MCF 10A (cell line): Measurements from ENCODE around the gene SNX33. TPM values are rescaled to one million over a fixed set of nuclear protein-coding genes. Genes with fewer than 3 reads are reported as not detected.
"Not testable (repeated sequence)": the region's sequence is repeated elsewhere in the genome, so short reads cannot be mapped to it uniquely, and the experiment has no call there.

ENCODE experiments used
- BruUV-seq: library from RNA; stranded (reverse); fragments of 400-500 nt; replicated peaks from 2 replicates; lab custom pipeline; 2021; lab: Mats Ljungman, UMichigan
- CTCF ChIA-PET: fragments of 300-600 bp; sonication (Branson Sonifier 250); formaldehyde crosslinking; extraction: SDS; loops from one replicate; lab custom pipeline; 2021; ENCODE audit warnings: antibody characterized with exemption, inconsistent platforms; lab: Yijun Ruan, JAX
- POLR2A ChIA-PET: fragments of 300-600, 350-650 bp; sonication (Branson Sonifier 250); formaldehyde crosslinking; extraction: SDS; loops from one replicate; lab custom pipeline; 2020; ENCODE audit warnings: antibody characterized with exemption, inconsistent platforms; lab: Yijun Ruan, JAX
- DNase-seq: peaks from one replicate; pipeline ENCODE4 v3.0.0-alpha.2; 2018; ENCODE audit not compliant: unreplicated experiment
- H3K27ac Mint-ChIP-seq: one replicate; pipeline ENCODE4 v1.8.0; 2022; ENCODE audit warnings: mild to moderate bottlenecking, low read depth, mixed read lengths; ENCODE audit not compliant: unreplicated experiment
- H3K27me3 Mint-ChIP-seq: one replicate; pipeline ENCODE4 v1.8.0; 2022; ENCODE audit warnings: mixed read lengths; ENCODE audit not compliant: insufficient read depth, unreplicated experiment
- H3K36me3 Mint-ChIP-seq: one replicate; pipeline ENCODE4 v1.8.0; 2022; ENCODE audit warnings: mild to moderate bottlenecking, moderate library complexity, mixed read lengths; ENCODE audit not compliant: insufficient read depth, unreplicated experiment
- H3K4me1 Mint-ChIP-seq: one replicate; pipeline ENCODE4 v1.8.0; 2022; ENCODE audit warnings: mixed read lengths; ENCODE audit not compliant: insufficient read depth, unreplicated experiment
- H3K4me3 Mint-ChIP-seq: one replicate; pipeline ENCODE4 v1.8.0; 2022; ENCODE audit warnings: mild to moderate bottlenecking, moderate library complexity, mixed read lengths; ENCODE audit not compliant: unreplicated experiment
- H3K9me3 Mint-ChIP-seq: one replicate; pipeline ENCODE4 v1.8.0; 2022; ENCODE audit warnings: mixed read lengths; ENCODE audit not compliant: unreplicated experiment
- intact Hi-C: fragments of 100-400 bp; cut with micrococcal nuclease; formaldehyde crosslinking; loops from 2 replicates; pipeline ENCODE4 v1.14.1; 2022
- total RNA-seq: library from RNA; stranded (reverse); gene quantifications from 2 replicates; pipeline ENCODE4 v1.2.3, GENCODE V29; 2022
- TF ChIP-seq, protein P1 (sequence below): fragments of 200-600 bp; IDR thresholded peaks from one replicate; pipeline ENCODE4 v1.8.0; 2022; ENCODE audit warnings: antibody characterized with exemption, mild to moderate bottlenecking; ENCODE audit not compliant: unreplicated experiment

Gene SNX33
- total RNA-seq, 1 experiment from 2014 or later = 15.2 TPM

DNA sequence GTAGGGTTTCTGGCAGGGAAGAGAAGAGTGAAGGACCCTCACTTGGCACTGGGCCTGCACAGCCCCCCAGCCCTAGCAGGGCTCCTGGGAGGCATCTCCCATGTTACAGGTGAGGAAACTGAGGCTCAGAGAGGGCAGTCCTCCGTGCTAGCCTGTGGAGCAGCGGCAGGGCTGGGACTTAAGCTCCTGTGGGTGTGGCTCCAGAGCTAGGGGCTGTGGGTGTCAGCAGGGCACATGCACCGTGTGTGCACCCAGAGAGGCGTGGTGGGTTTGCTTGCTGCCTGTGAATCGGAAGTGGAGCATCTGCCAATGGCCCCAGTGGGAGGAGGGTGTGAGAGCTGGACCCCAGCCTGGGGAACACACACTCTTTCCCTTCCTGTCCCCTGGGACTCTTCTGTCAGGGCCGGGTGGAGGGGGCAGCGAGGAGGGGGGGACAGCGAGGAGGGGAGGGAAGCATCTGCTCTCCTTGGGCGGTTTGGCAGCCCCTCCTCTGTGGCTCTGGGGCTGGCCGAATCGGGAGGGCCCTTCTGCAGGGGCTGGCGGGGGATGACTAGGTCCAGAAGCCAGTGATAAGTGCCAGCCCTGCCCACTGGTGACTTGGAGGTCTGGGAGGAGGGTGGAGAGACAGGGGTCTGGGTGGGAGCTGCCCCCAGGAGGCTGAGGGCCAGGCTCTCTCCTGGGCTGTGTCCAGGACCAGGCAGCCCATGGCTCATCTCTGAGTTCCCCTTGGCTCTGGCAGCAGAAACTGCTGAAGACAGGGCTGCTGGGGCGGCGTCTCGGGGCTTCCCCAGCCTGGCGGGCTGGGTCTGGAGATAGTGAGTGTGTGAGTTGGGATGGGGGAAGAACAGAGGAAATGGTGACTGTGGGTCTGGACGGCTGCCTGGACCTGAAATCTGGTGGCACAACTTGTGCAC is 52.5 kb downstream of the SNX33 start:
- CTCF ChIA-PET, H3K27me3 Mint-ChIP-seq, H3K4me3 Mint-ChIP-seq, H3K9me3 Mint-ChIP-seq, intact Hi-C loops, H3K27ac Mint-ChIP-seq, BruUV-seq: not testable (repeated sequence)
- peaks cover 11% of the 10 kb centered on the region for H3K36me3 Mint-ChIP-seq
- peak; percentile 75 for DNase-seq
- POLR2A ChIA-PET = interaction anchor here (0.6 kb wide), 1 partner anchor 22 kb away, joined by 3 read pairs; no protein-coding TSS in a partner anchor
- H3K4me1 Mint-ChIP-seq = peaks cover 43% of the 10 kb centered on the region

DNA sequence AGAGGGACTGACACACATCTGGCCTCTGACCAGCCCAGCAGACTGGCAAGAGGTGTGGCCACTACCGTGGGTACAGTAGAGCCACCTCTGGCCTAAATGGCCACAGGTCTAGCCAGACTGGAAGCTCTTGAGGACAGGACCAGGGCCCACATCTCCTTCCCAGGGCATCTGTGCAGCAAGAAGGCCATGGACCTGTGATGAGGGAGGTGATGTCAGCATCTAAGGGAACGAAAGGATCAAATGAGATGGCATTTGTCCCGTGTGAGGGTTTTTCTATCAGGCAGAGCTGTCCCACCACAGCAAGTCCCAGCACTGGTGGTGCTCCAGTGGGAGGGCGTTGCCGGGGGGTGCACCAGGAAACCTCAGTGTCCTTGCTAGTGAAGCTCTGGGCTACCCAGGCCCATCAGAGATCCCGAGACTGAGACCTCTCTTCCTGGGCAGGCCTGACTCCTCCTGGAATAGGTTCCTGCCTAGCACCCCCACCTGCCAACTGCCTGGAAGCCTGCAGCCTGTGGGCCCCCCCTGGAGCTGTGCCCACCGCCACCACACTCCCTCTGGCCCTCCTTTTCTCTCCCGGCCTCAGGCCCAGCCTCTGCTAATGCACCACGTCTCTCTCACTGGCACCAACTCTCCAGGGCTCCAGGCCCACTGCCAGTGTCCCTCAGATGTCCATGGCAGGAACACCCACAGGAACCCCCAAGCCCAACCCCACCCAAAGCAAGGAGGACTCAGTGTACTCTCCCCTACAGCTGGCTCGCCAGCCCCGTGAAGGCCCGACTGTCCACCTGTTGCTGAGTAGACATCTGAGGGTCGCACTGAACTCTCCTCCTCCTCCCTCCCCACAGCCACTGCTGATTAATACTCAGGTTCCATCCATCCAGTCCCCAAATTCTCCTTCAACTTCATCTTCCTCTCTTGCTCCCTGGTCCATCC is 53.6 kb downstream of the SNX33 start:
- intact Hi-C loops, H3K27me3 Mint-ChIP-seq, H3K4me3 Mint-ChIP-seq, H3K36me3 Mint-ChIP-seq, POLR2A ChIA-PET, H3K27ac Mint-ChIP-seq, DNase-seq, H3K9me3 Mint-ChIP-seq, BruUV-seq, CTCF ChIA-PET: not testable (repeated sequence)
- peaks cover 38% of the 10 kb centered on the region for H3K4me1 Mint-ChIP-seq

DNA sequence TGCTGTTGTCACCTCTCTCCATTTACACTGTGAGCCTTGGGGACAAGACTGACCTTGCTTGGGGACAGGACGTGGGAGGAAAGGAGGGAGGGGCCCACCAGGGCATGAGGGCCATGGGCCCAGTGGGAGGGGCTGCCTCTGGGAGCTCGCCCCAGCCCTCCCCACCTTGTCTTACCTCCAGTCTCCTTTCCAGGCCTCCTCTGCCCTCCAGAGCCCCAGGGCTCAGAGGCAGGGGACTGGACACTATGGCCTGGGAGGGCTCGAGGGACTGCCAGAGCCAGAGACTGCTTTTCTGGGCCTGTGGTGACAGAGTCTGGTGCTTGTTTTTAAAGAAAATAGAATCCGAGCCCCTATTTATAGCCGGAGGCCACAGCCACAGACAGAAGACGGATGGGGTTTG is 54.7 kb downstream of the SNX33 start:
- POLR2A ChIA-PET = no interaction called here
- TF ChIP-seq, protein P1, sequence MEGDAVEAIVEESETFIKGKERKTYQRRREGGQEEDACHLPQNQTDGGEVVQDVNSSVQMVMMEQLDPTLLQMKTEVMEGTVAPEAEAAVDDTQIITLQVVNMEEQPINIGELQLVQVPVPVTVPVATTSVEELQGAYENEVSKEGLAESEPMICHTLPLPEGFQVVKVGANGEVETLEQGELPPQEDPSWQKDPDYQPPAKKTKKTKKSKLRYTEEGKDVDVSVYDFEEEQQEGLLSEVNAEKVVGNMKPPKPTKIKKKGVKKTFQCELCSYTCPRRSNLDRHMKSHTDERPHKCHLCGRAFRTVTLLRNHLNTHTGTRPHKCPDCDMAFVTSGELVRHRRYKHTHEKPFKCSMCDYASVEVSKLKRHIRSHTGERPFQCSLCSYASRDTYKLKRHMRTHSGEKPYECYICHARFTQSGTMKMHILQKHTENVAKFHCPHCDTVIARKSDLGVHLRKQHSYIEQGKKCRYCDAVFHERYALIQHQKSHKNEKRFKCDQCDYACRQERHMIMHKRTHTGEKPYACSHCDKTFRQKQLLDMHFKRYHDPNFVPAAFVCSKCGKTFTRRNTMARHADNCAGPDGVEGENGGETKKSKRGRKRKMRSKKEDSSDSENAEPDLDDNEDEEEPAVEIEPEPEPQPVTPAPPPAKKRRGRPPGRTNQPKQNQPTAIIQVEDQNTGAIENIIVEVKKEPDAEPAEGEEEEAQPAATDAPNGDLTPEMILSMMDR = no peak
- no peaks in the 10 kb centered on the region for H3K9me3 Mint-ChIP-seq

DNA sequence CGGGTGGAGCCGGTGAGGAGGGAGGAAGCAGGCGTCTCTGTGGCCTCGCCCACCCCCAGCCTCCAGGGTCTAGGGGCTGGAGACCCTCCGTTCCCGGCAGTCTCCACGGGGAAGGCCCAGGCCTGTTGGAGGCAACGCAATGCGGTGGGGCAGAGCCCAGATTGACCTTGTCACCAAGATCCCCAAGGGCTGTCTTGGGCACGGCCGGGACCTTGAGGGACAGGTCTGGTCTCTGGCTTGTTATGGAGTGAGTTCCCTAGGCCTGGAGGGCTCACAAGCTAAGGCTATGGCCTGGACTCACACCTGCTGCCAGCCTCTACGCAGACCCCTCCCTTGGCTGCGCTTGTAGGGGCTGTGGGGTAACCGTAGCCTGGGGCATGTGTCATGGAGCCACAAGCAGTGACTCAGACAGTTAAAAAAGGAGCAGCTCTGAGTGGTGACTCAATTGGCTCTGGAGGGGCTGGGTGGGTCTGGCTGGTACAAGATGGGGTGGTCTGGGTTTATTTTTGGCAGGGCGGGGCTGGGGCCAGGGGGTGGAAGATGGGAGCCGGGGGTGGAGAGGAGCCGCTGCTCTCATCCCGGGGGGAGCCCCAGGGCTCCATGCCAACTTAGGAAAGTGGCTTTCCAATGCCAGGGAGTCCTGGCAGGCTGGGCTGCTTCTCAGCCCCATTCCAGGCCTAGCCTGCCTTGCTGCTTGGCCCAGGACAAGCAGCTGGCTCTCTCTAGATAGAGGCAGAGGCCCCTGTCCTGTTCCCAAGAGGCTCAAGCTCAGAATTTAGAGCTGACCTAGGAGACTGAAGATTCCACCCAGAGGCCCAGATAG is 55.9 kb downstream of the SNX33 start:
- intact Hi-C loops, POLR2A ChIA-PET, DNase-seq, H3K27me3 Mint-ChIP-seq, H3K9me3 Mint-ChIP-seq, H3K27ac Mint-ChIP-seq, H3K4me3 Mint-ChIP-seq, H3K36me3 Mint-ChIP-seq, BruUV-seq, CTCF ChIA-PET: not testable (repeated sequence)
- H3K4me1 Mint-ChIP-seq = peaks cover 30% of the 10 kb centered on the region

More for the DNA sequence above, 54.7 kb downstream of the SNX33 start:
- no peak overlapping the region for H3K27ac Mint-ChIP-seq
- no peak for DNase-seq
- intact Hi-C loops = no loop called here
- CTCF ChIA-PET = no interaction called here
- no TSS peak for BruUV-seq
- no peak overlapping the region for H3K4me3 Mint-ChIP-seq
- no peaks in the 10 kb centered on the region for H3K27me3 Mint-ChIP-seq
- H3K4me1 Mint-ChIP-seq = peaks cover 35% of the 10 kb centered on the region
- peaks cover 4% of the 10 kb centered on the region for H3K36me3 Mint-ChIP-seq

DNA sequence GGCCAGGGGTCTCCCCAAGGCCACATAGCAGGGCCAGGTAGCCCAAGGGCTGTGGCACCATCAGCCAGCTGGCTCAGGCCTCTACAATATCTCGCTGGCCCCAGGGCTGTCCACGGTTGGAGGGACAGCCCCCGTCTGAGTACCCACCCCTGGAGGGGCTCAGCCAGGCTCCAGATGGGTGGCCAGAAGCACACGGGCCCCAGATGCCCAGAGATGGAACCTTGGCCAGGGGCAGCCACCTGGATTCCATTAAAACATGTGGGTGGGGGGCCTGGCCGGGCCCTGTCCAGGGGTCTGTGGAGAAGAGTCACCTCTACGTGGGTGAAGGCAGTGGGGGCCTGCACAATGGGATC is 56.5 kb downstream of the SNX33 start:
- no peaks in the 10 kb centered on the region for H3K27me3 Mint-ChIP-seq
- H3K4me1 Mint-ChIP-seq = peaks cover 29% of the 10 kb centered on the region
- CTCF ChIA-PET = no interaction called here
- DNase-seq = no peak
- intact Hi-C loops = no loop called here
- no peaks in the 10 kb centered on the region for H3K9me3 Mint-ChIP-seq
- BruUV-seq = no TSS peak
- no peak overlapping the region for H3K4me3 Mint-ChIP-seq
- POLR2A ChIA-PET = no interaction called here
- H3K27ac Mint-ChIP-seq = no peak overlapping the region
- H3K36me3 Mint-ChIP-seq = peaks cover 4% of the 10 kb centered on the region
- TF ChIP-seq, protein P1 = no peak
